Progenitor cell of endocrine pancreas (in vitro differentiated cells): ENCODE data around the gene LRP2BP. TPM values are rescaled to one million over a fixed set of nuclear protein-coding genes. Genes with fewer than 3 reads are reported as not detected.

Source experiments
- DNase-seq: peaks from one replicate; pipeline ENCODE4 v3.0.0; 2021; ENCODE audit warnings: low spot score; ENCODE audit not compliant: unreplicated experiment
- H3K27ac Mint-ChIP-seq: 2 replicates; pipeline ENCODE4 v1.8.0; 2021; ENCODE audit warnings: mild to moderate bottlenecking, moderate library complexity, mixed read lengths
- H3K27me3 Mint-ChIP-seq: 2 replicates; pipeline ENCODE4 v1.8.0; 2021; ENCODE audit warnings: mixed read lengths
- H3K36me3 Mint-ChIP-seq: 2 replicates; pipeline ENCODE4 v1.8.0; 2022; ENCODE audit warnings: mixed read lengths; ENCODE audit not compliant: insufficient read depth
- H3K4me1 Mint-ChIP-seq: 2 replicates; pipeline ENCODE4 v1.8.0; 2021; ENCODE audit warnings: low read depth, mixed read lengths
- H3K4me3 Mint-ChIP-seq: 2 replicates; pipeline ENCODE4 v1.8.0; 2021; ENCODE audit warnings: low read depth, mild to moderate bottlenecking, moderate library complexity, mixed read lengths
- H3K9me3 Mint-ChIP-seq: 2 replicates; pipeline ENCODE4 v1.8.0; 2021; ENCODE audit warnings: low read depth, mixed read lengths
- CTCF ChIP-seq: fragments of 200-600 bp; sonication (generic); IDR thresholded peaks from one replicate; pipeline ENCODE4 v1.5.0; 2021; ENCODE audit warnings: antibody characterized with exemption, mild to moderate bottlenecking; ENCODE audit not compliant: unreplicated experiment
- total RNA-seq: library from RNA; stranded (reverse); gene quantifications from 2 replicates; pipeline ENCODE4 v1.2.1, GENCODE V29; 2021

The LRP2BP gene
- total RNA-seq, 1 donor from 2014 or later: 0.17 TPM

DNA sequence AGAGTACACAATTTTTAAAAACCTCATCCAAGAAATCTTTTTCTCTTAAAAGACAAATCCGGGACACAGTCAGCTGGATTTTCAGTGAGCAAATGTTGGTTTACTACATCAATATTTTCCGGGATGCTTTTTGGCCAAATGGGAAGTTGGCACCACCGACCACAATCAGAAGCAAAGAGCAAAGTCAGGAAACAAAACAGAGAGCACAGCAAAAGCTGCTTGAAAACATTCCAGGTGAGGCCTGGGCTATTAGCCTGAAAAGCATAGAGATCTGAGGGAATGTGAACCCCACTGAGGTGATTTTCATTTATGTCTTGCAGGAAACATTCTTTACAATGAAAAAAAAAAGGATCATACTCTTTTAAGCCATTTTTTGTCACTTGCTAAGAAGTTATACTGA lies 33.9 kb downstream of the LRP2BP start:
- Mint-ChIP-seq H3K27me3 (no peaks in the 10 kb centered on the region), H3K27ac (no peak overlapping the region), H3K36me3 (peaks cover 9% of the 10 kb centered on the region), H3K4me1 (peaks cover 4% of the 10 kb centered on the region), H3K9me3 (no peaks in the 10 kb centered on the region), H3K4me3 (no peak overlapping the region)
- TF ChIP-seq CTCF: no peak
- DNase-seq: no peak

GRCh38 chr4:185359767-185360446 lies 35.8 kb downstream of the LRP2BP start:
- DNase-seq: no peak
- Mint-ChIP-seq H3K36me3 (peaks cover 8% of the 10 kb centered on the region), H3K27me3 (no peaks in the 10 kb centered on the region), H3K4me3 (no peak overlapping the region), H3K9me3 (no peaks in the 10 kb centered on the region), H3K4me1 (peaks cover 4% of the 10 kb centered on the region), H3K27ac (no peak overlapping the region)
- TF ChIP-seq CTCF: no peak

- no peak for TF ChIP-seq CTCF
- no peak overlapping the region for H3K27ac Mint-ChIP-seq
- H3K4me3 Mint-ChIP-seq: no peak overlapping the region
- no peaks in the 10 kb centered on the region for H3K27me3 Mint-ChIP-seq
- H3K9me3 Mint-ChIP-seq: no peaks in the 10 kb centered on the region
- H3K4me1 Mint-ChIP-seq: peaks cover 4% of the 10 kb centered on the region
- no peak for DNase-seq
- H3K36me3 Mint-ChIP-seq: peaks cover 8% of the 10 kb centered on the region
Observed at GRCh38 chr4:185358959-185359358, 36.8 kb downstream of the LRP2BP start.

- no peaks in the 10 kb centered on the region for H3K9me3 Mint-ChIP-seq
- TF ChIP-seq CTCF: no peak
Observed at GRCh38 chr4:185358514-185358913, 37.2 kb downstream of the LRP2BP start.

DNA sequence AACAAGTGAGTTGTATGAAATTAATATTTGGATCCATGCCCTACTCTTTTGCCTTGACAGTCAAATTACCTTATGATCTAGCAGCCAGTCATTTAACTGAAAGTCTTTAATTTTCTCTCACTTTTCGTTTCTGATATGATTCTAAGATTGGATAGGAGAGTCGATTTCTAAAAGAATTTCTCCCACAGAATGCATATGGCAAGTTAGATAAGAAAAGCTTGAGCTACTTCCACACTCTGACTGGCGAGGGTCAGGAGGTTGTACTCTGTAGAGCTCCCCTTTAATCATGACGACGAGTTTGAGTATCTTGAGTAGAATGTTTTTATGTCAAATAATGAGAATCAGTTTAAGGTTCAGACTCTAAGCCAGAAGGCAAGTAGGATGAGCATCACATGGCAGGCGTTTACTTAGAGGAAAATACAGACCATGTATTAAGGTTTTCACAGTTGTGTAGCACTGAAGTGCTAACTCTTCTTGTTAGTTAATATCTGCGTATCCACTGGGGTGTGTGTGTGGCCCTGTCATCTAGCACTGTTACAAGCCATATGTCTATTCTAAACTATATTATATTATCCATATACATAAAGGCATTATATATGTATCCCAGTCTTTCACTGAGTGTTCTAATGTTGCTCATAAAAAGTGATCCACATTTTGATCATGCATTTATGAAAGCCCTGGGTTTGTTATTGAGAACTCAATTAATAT lies 37.8 kb downstream of the LRP2BP start:
- no peak for TF ChIP-seq CTCF
- Mint-ChIP-seq H3K4me1 (peaks cover 2% of the 10 kb centered on the region), H3K27me3 (no peaks in the 10 kb centered on the region), H3K9me3 (no peaks in the 10 kb centered on the region), H3K27ac (no peak overlapping the region), H3K4me3 (no peak overlapping the region), H3K36me3 (peaks cover 10% of the 10 kb centered on the region)
- no peak for DNase-seq

More at GRCh38 chr4:185358514-185358913, 37.2 kb downstream of the LRP2BP start:
- H3K27ac Mint-ChIP-seq: no peak overlapping the region
- H3K4me1 Mint-ChIP-seq: peaks cover 4% of the 10 kb centered on the region
- peaks cover 9% of the 10 kb centered on the region for H3K36me3 Mint-ChIP-seq
- H3K27me3 Mint-ChIP-seq: no peaks in the 10 kb centered on the region
- no peak overlapping the region for H3K4me3 Mint-ChIP-seq
- no peak for DNase-seq
